ENCODE results near the gene MTA3. TPM values are rescaled to one million over a fixed set of nuclear protein-coding genes. Genes with fewer than 3 reads are reported as not detected.

Gene MTA3
- polyA plus RNA-seq, 3 donors = 2.0 to 4.5 (median 2.2) TPM

GRCh38 chr2:42698940-42699339 is 130.5 kb downstream of the MTA3 start:
- Histone ChIP-seq H3K4me2 (replicated peaks; ENCODE audit: extremely low read depth, low read length, poor library complexity, severe bottlenecking) (no peak overlapping the region), H3K9me3 (replicated peaks in 1 of 2; ENCODE audit: control insufficient read depth in 1 of 2, insufficient read depth in 1 of 2, low read length in 2 of 2) (no peaks in the 10 kb centered on the region), H4K20me1 (ENCODE audit: insufficient read depth, low read length) (no peaks in the 10 kb centered on the region), H3K4me3 (replicated peaks in 1 of 3; ENCODE audit: low read depth in 2 of 3, low read length in 3 of 3) (no peak overlapping the region), H3K4me1 (ENCODE audit: control insufficient read depth in 1 of 2, insufficient read depth in 2 of 2, low read length in 2 of 2) (peaks cover 6% of the 10 kb centered on the region in 2 donors), H3K36me3 (replicated peaks in 1 of 2; ENCODE audit: control insufficient read depth in 1 of 2, insufficient read depth in 2 of 2, low read length in 2 of 2) (no peaks in the 10 kb centered on the region), H3K27ac (ENCODE audit: low read depth in 1 of 2, low read length in 2 of 2) (no peak overlapping the region), H3K27me3 (ENCODE audit: control insufficient read depth in 2 of 2, insufficient read depth in 2 of 2, low read length in 2 of 2) (no peaks in the 10 kb centered on the region), H3K79me2 (ENCODE audit: insufficient read depth, low read length) (no peaks in the 10 kb centered on the region), H3K9ac (ENCODE audit: insufficient read depth, low read length, poor library complexity, severe bottlenecking) (no peak overlapping the region), H2AFZ (ENCODE audit: insufficient read depth, low read depth, low read length, poor library complexity, severe bottlenecking) (no peak overlapping the region)
- intact Hi-C loops (cut with micrococcal nuclease) = no loop called here
- Mint-ChIP-seq H3K4me3 (no peak overlapping the region), H3K27me3 (ENCODE audit: low read depth in 3 of 3) (peaks cover 0 to under 1% (median 0%) of the 10 kb centered on the region in 3 donors), H3K27ac (peak overlapping the region in 1 of 7 donors; percentile 26), H3K9me3 (no peaks in the 10 kb centered on the region), H3K4me1 (peaks cover 10% of the 10 kb centered on the region), H3K36me3 (peaks cover 0 to 9% of the 10 kb centered on the region in 2 donors)
- 100% methylated on average over 2 of the region's 4 CpGs for WGBS (ENCODE audit: insufficient coverage)
- DNase-seq = no peak
- no peak for TF ChIP-seq CTCF (IDR thresholded peaks at IDR 0.05)

GRCh38 chr2:42706836-42707235 is 138.4 kb downstream of the MTA3 start:
- Histone ChIP-seq H3K9ac (ENCODE audit: insufficient read depth, low read length, poor library complexity, severe bottlenecking) (no peak overlapping the region), H3K4me1 (ENCODE audit: control insufficient read depth in 1 of 2, insufficient read depth in 2 of 2, low read length in 2 of 2) (no peaks in the 10 kb centered on the region), H3K79me2 (ENCODE audit: insufficient read depth, low read length) (no peaks in the 10 kb centered on the region), H3K27ac (ENCODE audit: low read depth in 1 of 2, low read length in 2 of 2) (no peak overlapping the region), H2AFZ (ENCODE audit: insufficient read depth, low read depth, low read length, poor library complexity, severe bottlenecking) (no peak overlapping the region), H4K20me1 (ENCODE audit: insufficient read depth, low read length) (no peaks in the 10 kb centered on the region), H3K4me2 (replicated peaks; ENCODE audit: extremely low read depth, low read length, poor library complexity, severe bottlenecking) (no peak overlapping the region), H3K4me3 (replicated peaks in 1 of 3; ENCODE audit: low read depth in 2 of 3, low read length in 3 of 3) (no peak overlapping the region), H3K9me3 (replicated peaks in 1 of 2; ENCODE audit: control insufficient read depth in 1 of 2, insufficient read depth in 1 of 2, low read length in 2 of 2) (no peaks in the 10 kb centered on the region), H3K27me3 (ENCODE audit: control insufficient read depth in 2 of 2, insufficient read depth in 2 of 2, low read length in 2 of 2) (no peaks in the 10 kb centered on the region), H3K36me3 (replicated peaks in 1 of 2; ENCODE audit: control insufficient read depth in 1 of 2, insufficient read depth in 2 of 2, low read length in 2 of 2) (no peaks in the 10 kb centered on the region)
- WGBS (ENCODE audit: insufficient coverage) = 100% methylated on average over 1 of the region's 3 CpGs
- peaks cover 7 to 16% of the 10 kb centered on the region in 2 donors for H3K36me3 Mint-ChIP-seq
- no peaks in the 10 kb centered on the region for H3K4me1 Mint-ChIP-seq
- no peak for DNase-seq
- intact Hi-C loops (cut with micrococcal nuclease) = no loop called here
- H3K4me3 Mint-ChIP-seq = no peak overlapping the region
- H3K9me3 Mint-ChIP-seq = no peaks in the 10 kb centered on the region
- H3K27me3 Mint-ChIP-seq (ENCODE audit: low read depth in 3 of 3) = no peaks in the 10 kb centered on the region
- H3K27ac Mint-ChIP-seq = no peak overlapping the region
- no peak for TF ChIP-seq CTCF (IDR thresholded peaks at IDR 0.05)
